Measurements from ENCODE around the gene ASF1A. TPM values are rescaled to one million over a fixed set of nuclear protein-coding genes. Genes with fewer than 3 reads are reported as not detected.

Gene ASF1A
- total and polyA plus RNA-seq, 9 of the 15 experiments (the other 6 are each of a cell fraction or from before 2014, with no cell fraction given): 31.5 to 45.3 (median 34.8) TPM

DNA sequence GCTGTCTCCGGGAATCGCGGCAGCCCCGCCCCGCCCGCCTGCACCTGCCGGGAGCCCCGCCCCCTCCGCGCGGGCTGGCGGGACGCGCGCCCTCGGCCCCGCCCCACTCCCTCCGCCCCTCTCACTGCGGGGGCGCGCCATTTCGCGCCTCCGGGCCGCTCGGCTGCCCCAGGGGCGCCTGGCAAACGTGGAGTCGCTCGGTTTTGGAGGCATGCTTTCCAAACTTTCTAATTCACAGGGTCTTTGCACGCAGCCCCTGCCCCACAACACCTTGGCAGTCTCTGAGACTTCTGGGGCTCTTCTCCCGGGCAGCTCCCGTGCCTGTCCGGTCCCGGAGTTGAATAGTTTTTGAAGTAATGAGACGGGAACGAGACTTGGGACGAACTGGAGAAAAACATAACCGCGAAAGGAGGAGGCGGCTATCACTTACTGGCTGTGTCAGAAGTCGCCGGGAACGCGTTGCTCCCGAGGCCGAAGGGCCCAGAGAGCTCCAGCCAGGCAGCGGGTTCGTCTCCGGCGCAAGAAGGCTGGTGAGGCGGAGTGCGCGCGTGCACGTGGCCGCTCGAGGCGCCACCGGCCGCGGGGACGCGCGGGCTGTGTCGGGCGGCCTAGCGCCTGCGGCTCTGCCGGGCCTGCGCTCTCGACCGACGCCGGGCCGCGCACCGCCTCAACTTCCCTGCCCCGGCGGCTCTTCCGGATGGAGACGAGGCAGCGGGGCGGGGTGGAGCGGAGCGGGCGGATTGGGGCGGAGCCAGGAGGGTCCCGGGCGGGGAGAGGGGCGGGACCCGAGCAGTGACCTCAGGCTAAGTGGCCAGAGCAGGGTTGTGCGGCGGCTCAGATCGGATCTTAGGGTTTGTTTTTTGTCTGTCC lies 40.7 kb downstream of the ASF1A start, which contains the start of gene MCM9 (continued):
- TF ChIP-seq, protein P1, sequence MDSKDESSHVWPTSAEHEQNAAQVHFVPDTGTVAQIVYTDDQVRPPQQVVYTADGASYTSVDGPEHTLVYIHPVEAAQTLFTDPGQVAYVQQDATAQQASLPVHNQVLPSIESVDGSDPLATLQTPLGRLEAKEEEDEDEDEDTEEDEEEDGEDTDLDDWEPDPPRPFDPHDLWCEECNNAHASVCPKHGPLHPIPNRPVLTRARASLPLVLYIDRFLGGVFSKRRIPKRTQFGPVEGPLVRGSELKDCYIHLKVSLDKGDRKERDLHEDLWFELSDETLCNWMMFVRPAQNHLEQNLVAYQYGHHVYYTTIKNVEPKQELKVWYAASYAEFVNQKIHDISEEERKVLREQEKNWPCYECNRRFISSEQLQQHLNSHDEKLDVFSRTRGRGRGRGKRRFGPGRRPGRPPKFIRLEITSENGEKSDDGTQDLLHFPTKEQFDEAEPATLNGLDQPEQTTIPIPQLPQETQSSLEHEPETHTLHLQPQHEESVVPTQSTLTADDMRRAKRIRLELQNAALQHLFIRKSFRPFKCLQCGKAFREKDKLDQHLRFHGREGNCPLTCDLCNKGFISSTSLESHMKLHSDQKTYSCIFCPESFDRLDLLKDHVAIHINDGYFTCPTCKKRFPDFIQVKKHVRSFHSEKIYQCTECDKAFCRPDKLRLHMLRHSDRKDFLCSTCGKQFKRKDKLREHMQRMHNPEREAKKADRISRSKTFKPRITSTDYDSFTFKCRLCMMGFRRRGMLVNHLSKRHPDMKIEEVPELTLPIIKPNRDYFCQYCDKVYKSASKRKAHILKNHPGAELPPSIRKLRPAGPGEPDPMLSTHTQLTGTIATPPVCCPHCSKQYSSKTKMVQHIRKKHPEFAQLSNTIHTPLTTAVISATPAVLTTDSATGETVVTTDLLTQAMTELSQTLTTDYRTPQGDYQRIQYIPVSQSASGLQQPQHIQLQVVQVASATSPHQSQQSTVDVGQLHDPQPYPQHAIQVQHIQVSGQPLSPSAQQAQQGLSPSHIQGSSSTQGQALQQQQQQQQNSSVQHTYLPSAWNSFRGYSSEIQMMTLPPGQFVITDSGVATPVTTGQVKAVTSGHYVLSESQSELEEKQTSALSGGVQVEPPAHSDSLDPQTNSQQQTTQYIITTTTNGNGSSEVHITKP (IDR thresholded peaks at IDR 0.05; ENCODE audit: partially characterized antibody): peak; percentile 12
- TF ChIP-seq, protein P2, sequence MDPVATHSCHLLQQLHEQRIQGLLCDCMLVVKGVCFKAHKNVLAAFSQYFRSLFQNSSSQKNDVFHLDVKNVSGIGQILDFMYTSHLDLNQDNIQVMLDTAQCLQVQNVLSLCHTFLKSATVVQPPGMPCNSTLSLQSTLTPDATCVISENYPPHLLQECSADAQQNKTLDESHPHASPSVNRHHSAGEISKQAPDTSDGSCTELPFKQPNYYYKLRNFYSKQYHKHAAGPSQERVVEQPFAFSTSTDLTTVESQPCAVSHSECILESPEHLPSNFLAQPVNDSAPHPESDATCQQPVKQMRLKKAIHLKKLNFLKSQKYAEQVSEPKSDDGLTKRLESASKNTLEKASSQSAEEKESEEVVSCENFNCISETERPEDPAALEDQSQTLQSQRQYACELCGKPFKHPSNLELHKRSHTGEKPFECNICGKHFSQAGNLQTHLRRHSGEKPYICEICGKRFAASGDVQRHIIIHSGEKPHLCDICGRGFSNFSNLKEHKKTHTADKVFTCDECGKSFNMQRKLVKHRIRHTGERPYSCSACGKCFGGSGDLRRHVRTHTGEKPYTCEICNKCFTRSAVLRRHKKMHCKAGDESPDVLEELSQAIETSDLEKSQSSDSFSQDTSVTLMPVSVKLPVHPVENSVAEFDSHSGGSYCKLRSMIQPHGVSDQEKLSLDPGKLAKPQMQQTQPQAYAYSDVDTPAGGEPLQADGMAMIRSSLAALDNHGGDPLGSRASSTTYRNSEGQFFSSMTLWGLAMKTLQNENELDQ (CRISPR knock-in tag; IDR thresholded peaks at IDR 0.05; ENCODE audit: borderline replicate concordance): no peak
- TF ChIP-seq TSHZ1 (CRISPR knock-in tag; IDR thresholded peaks at IDR 0.05) (no peak), CTCF (IDR thresholded peaks at IDR 0.05 in 2 of 3, conservative IDR thresholded peaks at IDR 0.05 in 1 of 3; ENCODE audit: insufficient read depth in 2 of 3, low read depth in 1 of 3, low read length in 3 of 3) (no peak), POLR3G (IDR thresholded peaks at IDR 0.05; ENCODE audit: extremely low read depth, insufficient read length, insufficient replicate concordance) (no peak), NFE2 (IDR thresholded peaks at IDR 0.05; ENCODE audit: low read depth) (no peak)
- TF ChIP-seq, protein P3, sequence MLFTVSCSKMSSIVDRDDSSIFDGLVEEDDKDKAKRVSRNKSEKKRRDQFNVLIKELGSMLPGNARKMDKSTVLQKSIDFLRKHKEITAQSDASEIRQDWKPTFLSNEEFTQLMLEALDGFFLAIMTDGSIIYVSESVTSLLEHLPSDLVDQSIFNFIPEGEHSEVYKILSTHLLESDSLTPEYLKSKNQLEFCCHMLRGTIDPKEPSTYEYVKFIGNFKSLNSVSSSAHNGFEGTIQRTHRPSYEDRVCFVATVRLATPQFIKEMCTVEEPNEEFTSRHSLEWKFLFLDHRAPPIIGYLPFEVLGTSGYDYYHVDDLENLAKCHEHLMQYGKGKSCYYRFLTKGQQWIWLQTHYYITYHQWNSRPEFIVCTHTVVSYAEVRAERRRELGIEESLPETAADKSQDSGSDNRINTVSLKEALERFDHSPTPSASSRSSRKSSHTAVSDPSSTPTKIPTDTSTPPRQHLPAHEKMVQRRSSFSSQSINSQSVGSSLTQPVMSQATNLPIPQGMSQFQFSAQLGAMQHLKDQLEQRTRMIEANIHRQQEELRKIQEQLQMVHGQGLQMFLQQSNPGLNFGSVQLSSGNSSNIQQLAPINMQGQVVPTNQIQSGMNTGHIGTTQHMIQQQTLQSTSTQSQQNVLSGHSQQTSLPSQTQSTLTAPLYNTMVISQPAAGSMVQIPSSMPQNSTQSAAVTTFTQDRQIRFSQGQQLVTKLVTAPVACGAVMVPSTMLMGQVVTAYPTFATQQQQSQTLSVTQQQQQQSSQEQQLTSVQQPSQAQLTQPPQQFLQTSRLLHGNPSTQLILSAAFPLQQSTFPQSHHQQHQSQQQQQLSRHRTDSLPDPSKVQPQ (CRISPR knock-in tag; IDR thresholded peaks at IDR 0.05; ENCODE audit: borderline replicate concordance): no peak
- TF ChIP-seq, protein P4, sequence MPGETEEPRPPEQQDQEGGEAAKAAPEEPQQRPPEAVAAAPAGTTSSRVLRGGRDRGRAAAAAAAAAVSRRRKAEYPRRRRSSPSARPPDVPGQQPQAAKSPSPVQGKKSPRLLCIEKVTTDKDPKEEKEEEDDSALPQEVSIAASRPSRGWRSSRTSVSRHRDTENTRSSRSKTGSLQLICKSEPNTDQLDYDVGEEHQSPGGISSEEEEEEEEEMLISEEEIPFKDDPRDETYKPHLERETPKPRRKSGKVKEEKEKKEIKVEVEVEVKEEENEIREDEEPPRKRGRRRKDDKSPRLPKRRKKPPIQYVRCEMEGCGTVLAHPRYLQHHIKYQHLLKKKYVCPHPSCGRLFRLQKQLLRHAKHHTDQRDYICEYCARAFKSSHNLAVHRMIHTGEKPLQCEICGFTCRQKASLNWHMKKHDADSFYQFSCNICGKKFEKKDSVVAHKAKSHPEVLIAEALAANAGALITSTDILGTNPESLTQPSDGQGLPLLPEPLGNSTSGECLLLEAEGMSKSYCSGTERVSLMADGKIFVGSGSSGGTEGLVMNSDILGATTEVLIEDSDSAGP (CRISPR knock-in tag; IDR thresholded peaks at IDR 0.05): no peak
